ENCODE data around the gene NLRP2B. TPM values are rescaled to one million over a fixed set of nuclear protein-coding genes. Genes with fewer than 3 reads are reported as not detected.
"Not testable (repeated sequence)": the region's sequence is repeated elsewhere in the genome, so short reads cannot be mapped to it uniquely, and the experiment has no call there.

Gene NLRP2B
- total RNA-seq, 4 donors from 2014 or later = not detected

- Histone ChIP-seq H3K36me3 (no peaks in the 10 kb centered on the region), H3K4me3 (no peak overlapping the region), H3K4me1 (no peaks in the 10 kb centered on the region), H3K27me3 (no peaks in the 10 kb centered on the region), H3K9me3 (peaks cover 0 to 2% (median 0%) of the 10 kb centered on the region in 4 donors), H3K27ac (no peak overlapping the region)
- DNase-seq = no peak
- TF ChIP-seq POLR2A (IDR thresholded peaks at IDR 0.05) (no peak), CTCF (IDR thresholded peaks at IDR 0.05) (no peak)
These were observed 28.7 kb downstream of the NLRP2B start for GRCh38 chrX:57651169-57651919.

- Histone ChIP-seq H3K4me1 (no peaks in the 10 kb centered on the region), H3K9me3 (no peaks in the 10 kb centered on the region), H3K4me3 (no peak overlapping the region), H3K27me3 (no peaks in the 10 kb centered on the region), H3K36me3 (no peaks in the 10 kb centered on the region), H3K27ac (no peak overlapping the region)
- no peak for DNase-seq
- TF ChIP-seq CTCF (IDR thresholded peaks at IDR 0.05) (no peak), POLR2A (IDR thresholded peaks at IDR 0.05) (no peak)
These were observed 33.0 kb downstream of the NLRP2B start for GRCh38 chrX:57647020-57647419.

- Histone ChIP-seq H3K4me1 (no peaks in the 10 kb centered on the region), H3K9me3 (no peaks in the 10 kb centered on the region), H3K27ac (no peak overlapping the region), H3K36me3 (no peaks in the 10 kb centered on the region), H3K4me3 (no peak overlapping the region), H3K27me3 (no peaks in the 10 kb centered on the region)
- DNase-seq = no peak
- TF ChIP-seq POLR2A (IDR thresholded peaks at IDR 0.05) (no peak), CTCF (IDR thresholded peaks at IDR 0.05) (no peak)
These were observed 36.4 kb downstream of the NLRP2B start for GRCh38 chrX:57643698-57644097.

- Histone ChIP-seq H3K27ac (no peak overlapping the region), H3K36me3 (no peaks in the 10 kb centered on the region), H3K4me3 (no peak overlapping the region), H3K4me1 (no peaks in the 10 kb centered on the region), H3K27me3 (no peaks in the 10 kb centered on the region), H3K9me3 (no peaks in the 10 kb centered on the region)
- TF ChIP-seq POLR2A (IDR thresholded peaks at IDR 0.05) (no peak), CTCF (IDR thresholded peaks at IDR 0.05) (no peak)
- DNase-seq = no peak
These were observed 38.7 kb downstream of the NLRP2B start for GRCh38 chrX:57641338-57641737.

GRCh38 chrX:57640674-57641016 is 39.4 kb downstream of the NLRP2B start:
- TF ChIP-seq POLR2A (IDR thresholded peaks at IDR 0.05) (no peak), CTCF (IDR thresholded peaks at IDR 0.05) (no peak)
- Histone ChIP-seq H3K4me3 (no peak overlapping the region), H3K27ac (no peak overlapping the region), H3K9me3 (no peaks in the 10 kb centered on the region), H3K27me3 (no peaks in the 10 kb centered on the region), H3K36me3 (no peaks in the 10 kb centered on the region), H3K4me1 (no peaks in the 10 kb centered on the region)
- DNase-seq = no peak

- not testable (repeated sequence) for DNase-seq, H3K36me3 ChIP-seq, H3K4me1 ChIP-seq, H3K27me3 ChIP-seq, H3K9me3 ChIP-seq, H3K27ac ChIP-seq, H3K4me3 ChIP-seq
These were observed 50.6 kb downstream of the NLRP2B start for GRCh38 chrX:57629438-57629837.

Other genes with a start within 250 kb of the NLRP2B start
- gene ZXDB, start 88.2 kb downstream of the NLRP2B start, total RNA-seq = 10 to 100 TPM in 1 of 4 donors, 1 to 10 TPM in 3; 5.1 to 11.7 (median 7.2) TPM
- 1 to 10 TPM; 4.4 to 9.9 (median 6.7) TPM for gene ZXDA, start 230.2 kb upstream of the NLRP2B start, total RNA-seq

Measured in Peyer's patch (tissue), 4 donors.